H1 (cell line): ENCODE measurements around the gene GNB5. TPM values are rescaled to one million over a fixed set of nuclear protein-coding genes. Genes with fewer than 3 reads are reported as not detected.

Source experiments
- CTCF ChIA-PET: fragments of 300-600 bp; sonication (Branson Sonifier 250); formaldehyde crosslinking; loops from one replicate; lab custom pipeline; 2021; ENCODE audit not compliant: partially characterized antibody; lab: Charles Lee
- POLR2A ChIA-PET: fragments of 300-600 bp; sonication (Branson Sonifier 250); formaldehyde crosslinking; loops from one replicate; lab custom pipeline; 2021; ENCODE audit warnings: inconsistent platforms; ENCODE audit not compliant: partially characterized antibody; lab: Charles Lee
- DNase-seq, 2 experiments: peaks; one replicate each; pipeline versions ENCODE4 v3.0.0 to v3.0.0-alpha.2; 2010 to 2022; ENCODE audit warnings: low spot score in 2 of 2, low read depth in 1 of 2, mixed read lengths in 1 of 2
- FAIRE-seq: peaks from 2 replicates; lab custom pipeline; 2011; peaks lifted over from hg19 to GRCh38; lab: Jason Lieb, UNC
- H2AFZ ChIP-seq: 2 replicates; pipeline ENCODE4 v1.8.1; 2012; ENCODE audit warnings: low read length, inconsistent platforms
- H2AK5ac ChIP-seq: 2 replicates; pipeline ENCODE4 v1.6.1; 2013; ENCODE audit warnings: low read depth, low read length
- H2BK120ac ChIP-seq: replicated peaks from 2 replicates; pipeline ENCODE3; 2013; ENCODE audit warnings: low read depth, low read length, inconsistent platforms
- H2BK12ac ChIP-seq: 2 replicates; pipeline ENCODE4 v1.6.1; 2013; ENCODE audit warnings: low read depth, low read length
- H2BK15ac ChIP-seq: 2 replicates; pipeline ENCODE4 v1.6.1; 2013; ENCODE audit warnings: low read length
- H2BK20ac ChIP-seq: 2 replicates; pipeline ENCODE4 v1.6.1; 2013; ENCODE audit warnings: low read length
- H2BK5ac ChIP-seq: 2 replicates; pipeline ENCODE4 v1.6.1; 2013; ENCODE audit warnings: low read depth, low read length
- H3K14ac ChIP-seq: 2 replicates; pipeline ENCODE4 v1.6.1; 2013; ENCODE audit warnings: inconsistent platforms; ENCODE audit not compliant: insufficient read length
- H3K18ac ChIP-seq: 2 replicates; pipeline ENCODE4 v1.6.1; 2013; ENCODE audit warnings: low read length; ENCODE audit errors: extremely low read depth
- H3K23ac ChIP-seq: 2 replicates; pipeline ENCODE4 v1.6.1; 2013; ENCODE audit warnings: inconsistent platforms; ENCODE audit not compliant: insufficient read length
- H3K23me2 ChIP-seq: 2 replicates; pipeline ENCODE4 v1.6.1; 2013; ENCODE audit warnings: low read depth, low read length
- H3K27ac ChIP-seq: 2 replicates; pipeline ENCODE4 v1.6.1; 2011; ENCODE audit warnings: low read depth, low read length, inconsistent platforms
- H3K27me3 ChIP-seq, 4 experiments: replicated peaks in 1 of 4; 1 replicate in 1 of 4; 2 replicates in 3 of 4; pipeline versions ENCODE4 v1.6.1 to v1.8.1; 2011 to 2013; ENCODE audit warnings: low read length in 3 of 4, mild to moderate bottlenecking in 3 of 4, inconsistent platforms in 2 of 4, mixed read lengths in 2 of 4, moderate library complexity in 1 of 4; ENCODE audit not compliant: control insufficient read depth in 3 of 4, insufficient read depth in 3 of 4; ENCODE audit errors: extremely low read depth in 1 of 4
- H3K36me3 ChIP-seq, 4 experiments: 2 replicates each; pipeline versions ENCODE4 v1.6.1 to v1.8.1; 2011 to 2013; ENCODE audit warnings: mild to moderate bottlenecking in 4 of 4, low read length in 3 of 4, moderate library complexity in 2 of 4, control low read depth in 1 of 4, inconsistent platforms in 1 of 4; ENCODE audit not compliant: insufficient read depth in 4 of 4, control insufficient read depth in 2 of 4
- H3K4ac ChIP-seq: replicated peaks from 2 replicates; pipeline ENCODE3; 2013; ENCODE audit warnings: low read length, low read depth, mixed read lengths, inconsistent platforms; ENCODE audit not compliant: insufficient read length
- H3K4me1 ChIP-seq, 4 experiments: replicated peaks in 1 of 4; 1 replicate in 1 of 4; 2 replicates in 3 of 4; pipeline versions ENCODE4 v1.6.1 to v1.8.1; 2011 to 2013; ENCODE audit warnings: low read length in 3 of 4, inconsistent platforms in 2 of 4, mixed read lengths in 1 of 4; ENCODE audit not compliant: insufficient read depth in 4 of 4, control insufficient read depth in 3 of 4
- H3K4me2 ChIP-seq, 2 experiments: 2 replicates each; pipeline versions ENCODE4 v1.6.1 to v1.8.1; 2011 to 2013; ENCODE audit warnings: low read depth in 2 of 2, low read length in 2 of 2, control low read depth in 1 of 2, inconsistent platforms in 1 of 2, mild to moderate bottlenecking in 1 of 2; ENCODE audit not compliant: insufficient read depth in 1 of 2
- H3K4me3 ChIP-seq, 4 experiments: fragments of 200-600, 300-600 bp in 1 of 4; sonication (generic), shearing (Covaris generic), sonication (Bioruptor Twin) in 1 of 4; 2 replicates each; pipeline versions ENCODE4 v1.5.1 to v1.8.1; 2011 to 2016; ENCODE audit warnings: low read length in 4 of 4, low read depth in 3 of 4, control low read depth in 2 of 4, inconsistent platforms in 2 of 4, mild to moderate bottlenecking in 2 of 4, mixed read lengths in 1 of 4, moderate library complexity in 1 of 4; ENCODE audit not compliant: insufficient read depth in 2 of 4; ENCODE audit errors: extremely low read depth in 1 of 4
- H3K56ac ChIP-seq: replicated peaks from 2 replicates; pipeline ENCODE3; 2013; ENCODE audit warnings: low read depth, mild to moderate bottlenecking, mixed read lengths, low read length, inconsistent platforms; ENCODE audit not compliant: insufficient read length
- H3K79me1 ChIP-seq: 2 replicates; pipeline ENCODE4 v1.6.1; 2013; ENCODE audit warnings: low read depth, low read length, control low read depth
- H3K79me2 ChIP-seq, 2 experiments: 2 replicates each; pipeline versions ENCODE4 v1.6.1 to v1.8.1; 2012 to 2013; ENCODE audit warnings: low read length in 2 of 2, mild to moderate bottlenecking in 2 of 2, inconsistent platforms in 1 of 2; ENCODE audit not compliant: insufficient read depth in 2 of 2, control insufficient read depth in 1 of 2
- H3K9ac ChIP-seq, 4 experiments: replicated peaks in 1 of 4; 1 replicate in 1 of 4; 2 replicates in 3 of 4; pipeline versions ENCODE4 v1.6.1 to v1.8.1; 2011 to 2013; ENCODE audit warnings: low read depth in 3 of 4, low read length in 3 of 4, control low read depth in 2 of 4, mild to moderate bottlenecking in 2 of 4, moderate library complexity in 2 of 4, inconsistent platforms in 1 of 4; ENCODE audit errors: extremely low read depth in 1 of 4
- H3K9me3 ChIP-seq, 2 experiments: 2 replicates each; pipeline versions ENCODE4 v1.6.1 to v1.8.1; 2012 to 2013; ENCODE audit warnings: mild to moderate bottlenecking in 2 of 2, moderate library complexity in 2 of 2, control low read depth in 1 of 2, inconsistent platforms in 1 of 2, low read depth in 1 of 2, low read length in 1 of 2, mixed read lengths in 1 of 2; ENCODE audit not compliant: insufficient read depth in 2 of 2
- H4K20me1 ChIP-seq, 2 experiments: replicated peaks in 1 of 2; 2 replicates each; pipeline versions ENCODE3 to v1.8.1; 2011 to 2013; ENCODE audit warnings: inconsistent platforms in 2 of 2, low read length in 2 of 2, mild to moderate bottlenecking in 1 of 2; ENCODE audit not compliant: insufficient read depth in 2 of 2, control insufficient read depth in 1 of 2
- H4K5ac ChIP-seq: 2 replicates; pipeline ENCODE4 v1.6.1; 2013; ENCODE audit warnings: low read length, low read depth, mixed read lengths, inconsistent platforms; ENCODE audit not compliant: insufficient read length
- H4K8ac ChIP-seq: 2 replicates; pipeline ENCODE4 v1.8.0; 2013; ENCODE audit warnings: mild to moderate bottlenecking, moderate library complexity, low read length, inconsistent platforms; ENCODE audit not compliant: insufficient read depth; ENCODE audit errors: extremely low read depth
- H4K91ac ChIP-seq: replicated peaks from 2 replicates; pipeline ENCODE3; 2013; ENCODE audit warnings: low read length, mixed read lengths, inconsistent platforms; ENCODE audit not compliant: insufficient read length
- BRCA1 ChIP-seq: IDR thresholded peaks from 2 replicates; pipeline ENCODE4 v1.6.1; 2012; ENCODE audit warnings: low read depth, low read length, improper control_type of control experiment
- CHD2 ChIP-seq: IDR thresholded peaks from 2 replicates; pipeline ENCODE4 v1.6.1; 2012; ENCODE audit warnings: low read length, improper control_type of control experiment
- EZH2 ChIP-seq: fragments of 200-600 bp; sonication (generic); IDR thresholded peaks from 2 replicates; pipeline ENCODE4 v1.7.1; 2012; ENCODE audit warnings: low read depth, mild to moderate bottlenecking, moderate library complexity, low read length, inconsistent platforms; ENCODE audit not compliant: severe bottlenecking
- KDM4A ChIP-seq: IDR thresholded peaks from one replicate; pipeline ENCODE4 v1.7.1; 2012; ENCODE audit warnings: low read depth, mild to moderate bottlenecking, moderate library complexity, low read length, inconsistent platforms; ENCODE audit not compliant: severe bottlenecking
- MAX ChIP-seq: IDR thresholded peaks from 2 replicates; pipeline ENCODE4 v1.6.1; 2012; ENCODE audit warnings: inconsistent platforms
- TBP ChIP-seq: IDR thresholded peaks from 2 replicates; pipeline ENCODE4 v1.6.1; 2011; ENCODE audit warnings: low read depth, low read length, improper control_type of control experiment
- ZNF274 ChIP-seq: IDR thresholded peaks from 2 replicates; pipeline ENCODE4 v1.7.0; 2012; ENCODE audit warnings: low read length, borderline replicate concordance; ENCODE audit errors: extremely low read depth
- WGBS, 2 experiments: shearing (Covaris generic) in 1 of 2; methylation state at CpG; one replicate each; pipeline versions ENCODE4 v1.1.6 to v1.1.7; 2013 to 2015; ENCODE audit warnings: low lambda C conversion rate in 2 of 2, mixed read lengths in 2 of 2, inconsistent platforms in 1 of 2, low coverage in 1 of 2, missing lambda C conversion rate in 1 of 2; ENCODE audit not compliant: insufficient replicate concordance in 2 of 2, insufficient coverage in 1 of 2, insufficient read length in 1 of 2; ENCODE audit errors: extremely low coverage in 1 of 2, missing lambda C conversion rate in 1 of 2; 5-methylcytosine and 5-hydroxymethylcytosine counted together
- polyA plus RNA-seq, 7 experiments: library from polyadenylated mRNA; depleted of rRNA in 3 of 7; stranded (reverse) in 5 of 7; unstranded in 2 of 7; fragments of >200 nt in 5 of 7; fragments of 200-250 nt in 2 of 7; gene quantifications; 1 replicate in 5 of 7; 2 replicates in 1 of 7; 4 replicates in 1 of 7; pipeline versions ENCODE4 v1.2.1 to v1.2.3, GENCODE V29; 2011 to 2013; ENCODE audit warnings: missing spikeins in 2 of 7, mixed read lengths in 2 of 7
- total RNA-seq: library from RNA; stranded (reverse); fragmentation: NEBNext Ultra II Directional; extraction: Animal tissue kit (Norgen Biotek cat#: 25700); gene quantifications from 2 replicates; pipeline ENCODE4 v1.2.1, GENCODE V29; 2021

GNB5 gene
- total and polyA plus RNA-seq, 2 of the 8 experiments (the other 6 are each of a cell fraction or from before 2014, with no cell fraction given): 21.7 to 42.5 TPM

DNA sequence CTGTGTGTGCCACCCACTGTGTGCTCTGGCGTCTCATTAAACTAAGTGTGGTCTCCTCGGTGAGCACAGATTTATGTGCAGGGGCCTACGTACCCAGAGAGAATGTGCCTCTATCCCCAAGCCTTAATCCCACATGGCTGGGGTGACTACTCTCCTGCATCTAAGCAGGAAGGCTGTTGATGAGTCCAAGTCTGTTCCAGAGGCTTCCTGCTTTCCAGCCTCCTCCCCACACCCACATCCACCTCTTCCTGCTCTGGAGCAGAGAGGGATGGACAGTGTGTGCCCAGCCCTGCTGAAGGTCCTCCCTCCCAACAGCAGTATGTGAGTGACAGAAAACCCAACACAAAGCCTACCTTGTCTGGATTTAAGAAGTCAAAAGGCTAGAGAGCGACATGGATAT lies 39.8 kb downstream of the GNB5 start:
- WGBS, 2 experiments: 91% methylated on average over 4 of the region's 4 CpGs; no CpG with 5 or more reads in 1 of the 2 experiments
- TF ChIP-seq ZNF274 (no peak), CHD2 (no peak), EZH2 (no peak), BRCA1 (no peak), TBP (no peak), KDM4A (no peak), MAX (no peak)
- Histone ChIP-seq H2AFZ (no peak overlapping the region), H3K4me1 (no peaks in the 10 kb centered on the region), H3K79me1 (no peaks in the 10 kb centered on the region), H2BK20ac (no peak overlapping the region), H3K9ac (no peak overlapping the region), H2BK5ac (no peak overlapping the region), H3K27me3 (no peaks in the 10 kb centered on the region), H2BK120ac (no peak overlapping the region), H2AK5ac (no peak overlapping the region), H2BK12ac (no peak overlapping the region), H3K23ac (no peak overlapping the region), H3K23me2 (no peaks in the 10 kb centered on the region), H2BK15ac (no peak overlapping the region), H3K18ac (no peak overlapping the region), H3K36me3 (peaks cover 3 to 16% (median 14%) of the 10 kb centered on the region in 4 experiments; a peak in 6 of 8 replicates), H3K14ac (no peak overlapping the region), H3K9me3 (no peaks in the 10 kb centered on the region), H4K20me1 (peaks cover 0 to 4% of the 10 kb centered on the region in 2 experiments), H3K4me2 (no peak overlapping the region), H3K27ac (no peak overlapping the region), H3K79me2 (no peaks in the 10 kb centered on the region), H4K91ac (no peak overlapping the region), H4K8ac (no peak overlapping the region), H3K4me3 (no peak overlapping the region), H4K5ac (no peak overlapping the region), H3K4ac (no peak overlapping the region), H3K56ac (no peak overlapping the region)
- ChIA-PET CTCF (interaction anchor here (4.2 to 9.5 kb wide), 2 partner anchors 12 kb away, joined by 27 to 41 read pairs; no protein-coding TSS in a partner anchor), POLR2A (no interaction called here)
- DNase-seq (peak in 1 of 2 experiments; percentile 19), FAIRE-seq (no peak)
